ENCODE measurements around the gene MYO1B.

MYO1B gene

DNA sequence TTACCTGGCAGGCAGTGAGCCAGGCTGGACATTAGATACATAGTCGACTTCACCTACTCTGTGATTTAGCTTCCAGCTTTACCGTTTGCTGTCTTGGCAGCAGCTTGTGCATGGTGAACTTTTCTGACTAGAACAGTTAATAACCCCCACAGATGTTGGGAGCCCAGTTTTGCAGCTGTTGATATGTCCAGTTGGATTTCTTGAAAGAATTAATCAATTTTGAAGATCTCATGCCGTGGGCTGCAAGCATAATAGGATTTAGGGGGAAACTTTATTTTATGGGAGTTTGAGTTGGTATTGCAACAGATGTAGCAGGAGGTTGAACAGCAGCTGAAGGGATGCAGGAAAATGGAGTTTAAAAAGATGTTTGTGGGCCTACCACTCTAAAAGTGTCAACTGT, 13.8 kb downstream of the MYO1B start:
- no peak for DNase-seq

DNA sequence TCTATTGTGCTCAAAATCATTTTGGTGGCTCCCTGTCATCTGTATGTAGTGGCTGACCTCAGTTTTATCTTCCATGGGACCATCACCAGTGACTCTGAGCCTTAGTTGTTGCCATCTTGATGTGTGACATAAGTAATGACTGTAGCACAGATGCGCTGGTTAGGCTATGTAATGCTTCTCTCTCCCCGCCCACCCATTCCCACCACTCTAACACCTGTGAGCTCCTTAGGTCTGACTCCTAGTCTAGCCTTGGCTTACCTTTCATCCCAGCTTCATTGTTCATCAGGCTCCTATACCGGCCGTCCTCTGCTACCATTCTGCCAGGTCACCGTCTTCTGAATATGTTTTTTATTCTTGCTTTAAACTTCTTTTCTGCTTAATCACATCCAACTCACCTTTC, 17.2 kb downstream of the MYO1B start:
- no peak for DNase-seq

DNA sequence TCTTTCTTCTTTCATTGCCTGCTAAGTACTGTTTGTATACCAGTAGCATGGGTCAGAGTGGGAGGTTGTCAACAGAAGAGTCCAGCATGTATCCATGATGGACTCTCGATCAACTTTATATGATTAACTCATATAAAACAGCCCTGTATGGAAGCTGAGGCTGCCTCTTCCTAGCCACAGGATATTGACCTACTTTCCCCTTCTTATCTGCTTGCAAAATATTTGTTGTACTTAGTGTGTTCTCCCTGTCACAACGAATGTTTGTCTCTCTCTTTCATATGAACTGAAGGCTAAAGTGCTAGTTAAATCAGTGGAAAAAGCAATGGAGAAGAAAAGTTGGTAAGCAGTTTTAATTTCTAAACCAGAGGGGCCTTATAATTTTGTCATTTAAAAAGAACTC, 17.8 kb downstream of the MYO1B start:
- DNase-seq = no peak

DNA sequence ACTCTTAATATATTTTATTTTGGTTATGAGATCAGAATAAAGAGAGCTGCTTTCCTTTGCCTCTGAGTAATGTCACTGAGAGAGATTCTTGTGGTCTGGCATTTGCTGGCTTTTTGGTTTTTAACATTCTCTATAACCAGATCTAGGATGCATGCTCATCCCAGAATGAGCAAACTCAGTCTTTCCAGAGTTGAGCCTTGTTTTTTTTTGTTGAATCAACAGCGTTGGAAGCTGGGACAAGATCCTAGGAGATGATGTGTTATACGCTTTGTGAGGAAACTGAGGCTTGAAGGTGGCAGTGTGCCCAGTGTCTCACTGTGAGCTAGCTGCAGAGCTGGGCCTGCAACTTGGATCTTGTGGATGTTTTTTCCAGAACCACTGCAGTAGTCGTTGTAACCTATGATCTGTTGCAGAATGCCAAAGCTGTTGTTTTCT, 19.5 kb downstream of the MYO1B start:
- peak in 3 of 51 donors; percentile 4 to 7 (median 6) for DNase-seq

DNA sequence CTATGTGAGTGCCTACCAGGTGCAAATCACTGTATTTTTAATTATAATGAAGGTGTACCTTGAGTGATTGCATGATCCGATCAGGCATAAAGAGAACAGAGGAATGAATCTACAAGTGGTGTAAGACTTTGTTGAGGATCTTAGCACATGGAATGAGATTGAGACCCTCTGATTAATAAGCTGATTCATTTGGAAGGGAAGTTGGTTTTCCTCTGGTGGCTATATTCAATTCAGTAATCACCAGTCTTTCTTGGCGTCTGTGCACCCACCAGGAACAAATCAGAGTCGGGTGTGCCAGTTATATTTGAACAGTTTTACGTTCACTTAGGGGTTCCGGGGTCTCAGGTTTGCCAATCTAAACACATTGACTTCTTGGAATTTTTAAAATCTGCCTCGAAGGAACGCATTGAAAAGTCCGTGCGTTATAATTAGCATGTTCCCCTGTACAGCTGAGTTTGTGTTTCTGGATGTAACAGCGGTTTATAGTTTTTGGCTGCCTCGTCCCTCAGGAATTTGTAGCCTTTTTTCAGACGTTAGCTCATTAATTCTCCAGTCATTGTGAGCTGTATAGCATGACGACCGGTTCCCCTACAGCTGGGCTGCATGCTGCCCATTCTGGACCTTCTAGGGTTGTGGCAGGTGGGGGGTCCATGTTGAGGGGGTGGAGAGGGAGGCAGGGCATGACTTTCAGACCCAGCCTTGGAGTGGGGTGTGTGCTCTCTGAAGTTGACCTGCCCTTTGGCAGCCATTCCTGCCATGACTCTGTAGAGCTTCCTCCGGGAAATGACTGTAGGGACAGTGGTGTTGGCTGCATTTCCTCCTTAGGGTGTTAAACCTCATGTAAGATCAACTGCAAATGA, 20.3 kb downstream of the MYO1B start:
- DNase-seq = no peak

DNA sequence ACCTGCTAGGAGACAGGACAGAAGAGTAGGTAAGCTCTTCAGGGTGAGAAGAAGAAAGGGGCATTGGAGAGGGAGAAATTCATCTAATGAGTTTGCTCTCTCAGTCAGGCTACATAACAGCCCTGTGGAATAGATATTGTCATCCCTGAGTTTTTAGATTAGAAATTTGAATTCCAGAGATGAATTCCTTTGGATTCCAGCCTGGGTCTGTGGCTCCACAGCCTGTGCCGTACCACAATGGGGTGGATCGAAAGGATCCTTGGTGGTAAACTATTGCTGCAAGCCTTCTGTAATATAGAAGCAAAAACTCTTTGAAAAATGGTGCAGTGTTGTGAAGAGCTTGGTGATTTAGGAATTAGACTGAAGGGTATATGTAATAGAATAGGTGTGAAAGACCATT, 21.0 kb downstream of the MYO1B start:
- no peak for DNase-seq

DNA sequence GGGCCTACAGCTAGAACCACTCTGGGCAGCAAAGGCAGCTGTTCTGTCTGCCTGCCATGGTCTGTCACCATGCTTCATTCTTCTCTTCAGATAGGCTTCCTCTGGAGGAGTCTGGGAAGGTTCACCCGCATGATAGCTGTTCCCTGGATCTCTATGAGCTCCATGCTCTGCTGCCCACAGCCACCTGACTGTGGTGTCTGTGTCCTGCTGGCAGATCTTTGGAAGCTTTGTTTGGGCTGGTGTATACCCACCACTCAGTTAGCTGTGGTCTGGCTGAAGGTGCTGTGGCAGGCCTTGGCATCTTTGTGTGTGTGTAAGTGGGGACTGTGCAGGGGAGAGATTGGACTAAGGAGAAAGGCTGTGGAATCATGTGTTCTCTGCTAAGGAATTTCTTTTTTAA, 23.4 kb downstream of the MYO1B start:
- DNase-seq = no peak

DNA sequence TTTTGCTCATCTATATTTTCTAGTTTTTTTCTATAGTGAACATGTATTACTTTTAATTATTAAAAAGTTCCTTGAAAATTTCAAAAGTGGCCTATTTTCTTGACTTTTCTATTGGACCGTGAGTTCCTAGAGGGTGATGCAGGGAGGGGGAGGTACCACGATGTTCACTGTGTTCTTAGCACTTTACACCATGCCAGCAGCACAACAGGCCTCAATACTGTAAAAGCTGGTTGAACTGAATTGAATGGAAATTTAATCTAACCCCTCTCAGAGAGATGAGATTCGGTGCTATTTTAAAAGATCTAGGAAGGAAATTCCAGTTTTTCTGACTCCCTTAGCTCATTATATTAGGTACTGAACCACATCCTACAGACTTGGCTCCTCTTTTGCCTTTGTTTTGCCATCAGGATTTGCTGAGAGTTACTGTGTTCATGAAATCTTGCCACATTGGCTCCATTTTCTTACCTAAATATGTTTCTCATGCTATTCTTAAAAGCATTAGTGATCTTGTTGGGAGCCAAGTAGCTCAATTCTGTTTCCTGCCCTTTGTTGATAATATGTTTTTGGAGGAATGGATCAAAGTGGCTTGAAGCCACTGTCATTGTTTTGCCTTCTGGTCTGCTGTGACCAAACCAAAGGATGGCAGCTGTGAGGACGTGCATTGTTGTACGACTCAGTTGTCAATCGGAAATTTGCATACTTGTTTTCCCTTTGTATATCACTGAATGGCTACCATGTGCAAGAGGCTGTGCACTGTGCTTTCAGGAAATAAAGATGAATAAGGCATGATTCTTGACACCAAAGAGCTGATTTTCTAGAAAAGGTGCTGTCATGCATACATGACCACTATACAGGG, 25.3 kb downstream of the MYO1B start:
- DNase-seq = no peak

DNA sequence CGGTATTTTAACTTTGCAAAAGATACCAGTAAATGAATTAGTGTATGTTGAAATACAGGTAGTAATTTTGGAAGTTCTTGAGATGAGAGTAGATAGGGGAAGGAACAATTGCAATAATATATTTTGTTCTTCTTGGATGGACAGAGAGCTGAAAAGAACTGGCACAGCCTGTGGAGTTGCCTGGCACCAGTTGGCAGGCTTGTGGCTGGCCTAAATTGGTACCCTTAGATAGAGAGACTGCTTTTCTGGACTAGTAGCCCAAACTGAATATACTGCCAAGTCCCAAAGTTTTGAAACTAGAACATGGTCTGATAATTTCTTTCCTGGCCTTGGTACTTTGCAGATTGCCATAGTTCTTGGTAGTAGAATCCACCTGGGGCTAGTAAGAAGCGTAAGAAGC, 26.9 kb downstream of the MYO1B start:
- DNase-seq = no peak

DNA sequence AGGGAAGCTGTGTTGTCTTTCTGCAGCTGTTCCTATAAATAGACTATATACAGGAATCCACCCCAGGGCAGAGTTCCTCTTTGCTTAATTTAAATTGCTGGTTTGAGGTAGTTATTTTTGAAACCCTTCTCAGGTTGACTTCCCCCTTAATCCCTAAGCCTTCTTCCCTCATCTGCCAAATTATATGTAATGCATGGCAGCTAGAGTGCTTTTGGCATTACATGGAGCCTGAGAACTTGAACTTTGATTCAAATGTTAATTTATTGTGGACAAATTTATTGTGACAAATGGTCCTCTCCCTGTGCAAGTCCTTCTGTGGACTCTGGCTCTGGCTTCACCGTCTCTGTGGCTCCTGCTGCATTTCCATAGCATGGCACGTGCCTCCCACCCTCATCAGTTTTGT, 29.2 kb downstream of the MYO1B start:
- DNase-seq = no peak

DNA sequence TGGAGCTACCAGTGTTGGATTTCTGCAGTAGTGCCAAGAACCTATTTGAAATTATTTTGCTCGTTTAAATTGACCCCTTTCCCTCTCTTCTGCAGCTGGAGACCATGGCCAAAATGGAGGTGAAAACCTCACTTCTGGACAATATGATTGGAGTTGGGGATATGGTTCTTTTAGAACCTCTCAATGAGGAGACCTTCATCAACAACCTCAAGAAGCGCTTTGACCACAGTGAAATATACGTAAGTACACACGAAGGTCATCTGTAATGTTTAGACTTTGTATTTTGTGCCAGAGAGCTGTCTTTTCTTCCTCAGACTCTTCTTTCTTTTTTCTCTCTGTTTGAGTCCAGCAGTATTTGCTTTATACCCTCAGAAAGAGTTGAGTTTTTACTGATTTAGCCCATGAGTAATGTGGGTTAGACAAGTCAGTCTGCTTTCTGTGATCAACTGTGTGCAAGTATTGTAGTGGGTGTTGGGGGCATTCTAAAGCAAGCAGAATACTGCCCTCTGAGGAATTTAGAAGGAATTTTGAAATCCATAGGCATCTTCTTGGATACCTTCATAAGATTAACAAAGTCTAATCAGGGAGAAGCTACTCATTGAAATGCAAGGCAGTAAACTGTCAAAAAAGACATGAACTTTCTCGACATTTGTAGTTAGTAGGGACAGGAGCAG, 31.7 kb downstream of the MYO1B start:
- no peak for DNase-seq

DNA sequence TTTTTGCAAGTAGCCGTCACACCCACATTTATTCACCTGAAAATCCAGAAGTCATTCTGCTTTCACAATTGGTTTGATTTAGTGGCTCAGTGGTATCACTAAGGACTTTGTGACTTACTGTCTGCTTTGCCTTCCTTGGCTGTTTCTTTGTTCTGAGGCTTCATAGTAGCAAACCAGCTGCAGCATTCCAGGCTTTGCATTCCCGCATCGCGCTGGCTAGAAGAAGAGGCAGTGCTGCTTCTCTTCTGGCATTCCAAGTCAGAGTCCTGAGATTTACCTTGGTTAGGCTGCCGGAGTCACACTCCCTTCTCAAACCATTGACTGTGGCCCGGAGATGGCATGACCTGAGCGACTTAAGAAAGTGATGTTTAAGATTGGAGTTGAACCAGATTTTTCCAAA, 35.1 kb downstream of the MYO1B start:
- no peak for DNase-seq

DNA sequence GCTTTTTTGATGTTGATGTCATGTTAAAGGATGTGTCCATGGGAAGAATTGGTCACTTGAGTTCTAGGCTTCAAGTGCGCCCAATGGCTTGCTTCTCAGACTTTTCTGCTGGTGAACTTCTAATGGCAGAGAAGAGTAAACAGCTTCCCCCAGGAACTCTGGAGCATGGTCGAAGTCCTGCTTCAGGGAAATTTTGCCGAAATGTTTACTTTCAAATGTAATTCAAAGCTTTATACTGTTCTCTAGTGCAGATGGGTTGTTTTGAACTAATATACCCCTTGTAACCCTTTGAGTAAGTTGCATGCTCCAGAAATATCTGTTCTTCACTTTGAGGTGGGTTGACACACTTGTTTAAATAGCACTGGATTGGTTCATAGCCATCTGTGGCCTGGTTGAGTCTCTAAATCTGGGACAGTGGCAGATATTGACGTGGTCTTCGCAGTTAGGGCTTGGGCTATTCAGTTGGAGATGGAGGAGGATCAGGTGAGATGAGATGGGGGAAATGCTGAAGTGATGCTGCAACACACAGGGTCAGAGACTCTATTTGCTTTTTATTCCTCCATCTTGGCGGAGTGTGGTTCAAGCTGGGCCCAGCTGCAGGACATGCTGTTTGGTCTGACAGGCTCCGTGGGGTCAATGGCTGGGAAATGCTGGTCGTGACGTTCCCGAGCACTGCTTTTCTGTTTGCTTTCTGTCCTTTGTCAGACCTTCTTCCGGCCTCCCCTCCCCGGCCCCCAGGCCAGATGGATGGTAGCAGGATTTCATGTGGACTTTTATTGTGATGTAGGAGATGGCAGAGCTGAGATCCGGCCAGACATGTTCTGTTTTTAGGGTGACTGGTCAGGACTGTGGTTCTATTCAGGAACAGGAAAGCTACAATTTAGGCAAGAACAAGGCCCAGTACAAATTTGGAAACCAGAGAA, 35.9 kb downstream of the MYO1B start:
- no peak for DNase-seq

DNA sequence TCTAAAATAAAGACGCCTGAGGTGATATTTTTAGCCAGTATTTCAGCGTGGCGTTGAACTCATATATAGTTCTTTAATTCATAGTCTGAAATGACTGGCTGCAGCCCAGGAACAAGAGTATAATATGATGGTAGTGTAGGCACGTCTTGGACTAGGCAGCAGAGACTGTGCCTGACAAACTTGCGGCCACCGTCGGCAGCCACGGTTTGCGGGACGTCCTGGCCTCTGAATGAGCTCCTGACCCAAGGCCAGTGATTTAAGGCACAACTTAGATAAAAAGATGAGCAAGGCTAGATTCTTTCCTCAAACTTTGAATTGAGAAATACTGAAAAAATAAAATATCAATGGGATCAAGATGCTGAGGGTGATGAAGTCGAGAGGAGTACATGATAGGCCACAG, 40.0 kb downstream of the MYO1B start:
- DNase-seq = no peak

DNA sequence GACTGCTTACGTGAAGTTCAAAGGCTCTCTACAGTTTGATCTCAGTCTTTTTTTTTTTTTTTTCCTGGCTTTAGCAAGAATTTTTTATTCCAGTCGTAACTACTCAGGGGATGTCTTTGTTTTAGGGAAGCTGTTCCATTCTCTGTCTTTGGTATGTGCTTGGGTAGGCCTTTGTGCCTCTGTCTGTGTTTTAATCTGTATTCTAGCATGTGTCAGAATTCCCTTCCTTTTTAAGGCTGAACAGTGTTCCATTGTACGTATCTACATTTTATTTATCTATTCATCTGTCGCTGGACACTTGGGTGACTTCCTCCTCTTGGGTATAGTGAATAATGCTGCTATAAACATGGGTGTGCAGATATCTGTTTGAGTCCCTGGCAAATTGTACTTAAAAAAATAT, 42.6 kb downstream of the MYO1B start:
- no peak for DNase-seq

DNA sequence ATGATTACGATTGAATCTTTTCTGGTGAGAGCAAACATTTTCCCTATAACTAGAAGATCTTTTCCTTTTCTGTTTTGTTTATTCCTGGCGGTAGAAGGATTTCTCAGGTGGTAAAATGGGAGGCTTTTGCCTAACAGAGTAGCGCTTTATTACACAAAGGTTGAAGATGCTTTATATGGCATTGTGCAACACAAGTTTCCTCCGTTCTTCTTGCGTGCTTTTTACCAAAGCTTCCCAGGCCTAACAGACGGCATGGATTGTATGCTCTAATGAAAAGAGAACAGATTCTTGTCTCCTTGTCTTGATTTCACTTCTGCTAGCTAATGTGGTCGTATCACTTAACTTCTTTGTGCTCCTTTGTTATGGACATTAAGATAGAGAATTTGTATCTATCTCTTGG, 43.8 kb downstream of the MYO1B start:
- no peak for DNase-seq

DNA sequence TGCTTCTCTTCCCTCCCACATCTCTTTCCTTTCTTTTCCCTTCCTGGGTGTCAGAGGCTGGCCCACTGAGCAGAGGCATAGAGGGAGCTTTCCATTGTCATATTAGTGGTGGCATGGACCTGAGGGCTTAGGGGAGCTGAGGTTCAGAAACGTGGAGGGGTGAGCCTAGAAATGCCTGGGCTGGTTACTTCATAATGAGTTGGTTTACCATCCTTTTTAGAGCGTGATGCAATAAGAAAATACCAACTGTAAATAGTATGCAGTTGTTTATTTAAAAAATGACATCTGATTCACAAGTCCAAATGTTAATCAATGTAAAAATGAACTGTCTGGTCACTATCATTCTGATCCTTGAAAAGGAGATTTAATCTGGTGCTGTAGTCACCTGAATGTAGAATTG, 46.3 kb downstream of the MYO1B start:
- no peak for DNase-seq

DNA sequence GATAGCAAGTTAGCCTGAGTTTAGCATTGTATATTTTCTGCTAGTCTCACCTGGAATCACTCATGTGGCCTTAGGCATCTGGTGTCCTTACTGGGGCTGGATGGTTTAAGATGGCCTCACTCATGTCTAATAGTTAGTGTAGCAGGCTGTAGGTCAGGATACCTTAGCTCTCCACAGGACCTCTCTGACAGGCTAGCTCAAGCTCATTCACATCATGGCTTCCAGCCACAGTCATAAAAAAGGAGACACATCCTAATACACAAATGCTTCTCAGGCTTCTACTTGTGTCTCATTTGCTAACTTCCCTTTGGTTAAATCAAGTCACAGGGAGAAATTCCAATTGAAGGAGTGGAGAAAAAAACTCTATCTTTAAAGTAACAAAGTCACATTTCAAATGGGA, 47.7 kb downstream of the MYO1B start:
- DNase-seq = no peak

DNA sequence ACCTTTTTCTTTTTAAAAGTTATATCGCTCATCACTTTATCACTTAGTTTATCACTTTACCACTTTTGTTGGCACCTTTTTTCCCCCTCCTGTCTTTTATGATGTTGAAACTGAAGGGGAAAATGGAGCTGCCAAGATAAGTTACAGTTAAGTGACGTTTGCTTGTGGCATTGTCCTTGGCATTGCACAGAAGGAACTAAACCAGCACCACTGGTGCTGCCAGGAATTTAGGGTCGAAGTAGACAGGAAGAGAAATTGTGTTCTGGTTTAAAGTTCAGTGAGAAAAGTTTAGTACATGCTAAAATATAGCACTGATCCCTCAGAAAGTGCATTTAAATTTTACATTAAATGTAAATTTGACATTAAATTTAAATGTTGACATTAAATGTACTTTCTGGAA, 49.9 kb downstream of the MYO1B start:
- DNase-seq = no peak

DNA sequence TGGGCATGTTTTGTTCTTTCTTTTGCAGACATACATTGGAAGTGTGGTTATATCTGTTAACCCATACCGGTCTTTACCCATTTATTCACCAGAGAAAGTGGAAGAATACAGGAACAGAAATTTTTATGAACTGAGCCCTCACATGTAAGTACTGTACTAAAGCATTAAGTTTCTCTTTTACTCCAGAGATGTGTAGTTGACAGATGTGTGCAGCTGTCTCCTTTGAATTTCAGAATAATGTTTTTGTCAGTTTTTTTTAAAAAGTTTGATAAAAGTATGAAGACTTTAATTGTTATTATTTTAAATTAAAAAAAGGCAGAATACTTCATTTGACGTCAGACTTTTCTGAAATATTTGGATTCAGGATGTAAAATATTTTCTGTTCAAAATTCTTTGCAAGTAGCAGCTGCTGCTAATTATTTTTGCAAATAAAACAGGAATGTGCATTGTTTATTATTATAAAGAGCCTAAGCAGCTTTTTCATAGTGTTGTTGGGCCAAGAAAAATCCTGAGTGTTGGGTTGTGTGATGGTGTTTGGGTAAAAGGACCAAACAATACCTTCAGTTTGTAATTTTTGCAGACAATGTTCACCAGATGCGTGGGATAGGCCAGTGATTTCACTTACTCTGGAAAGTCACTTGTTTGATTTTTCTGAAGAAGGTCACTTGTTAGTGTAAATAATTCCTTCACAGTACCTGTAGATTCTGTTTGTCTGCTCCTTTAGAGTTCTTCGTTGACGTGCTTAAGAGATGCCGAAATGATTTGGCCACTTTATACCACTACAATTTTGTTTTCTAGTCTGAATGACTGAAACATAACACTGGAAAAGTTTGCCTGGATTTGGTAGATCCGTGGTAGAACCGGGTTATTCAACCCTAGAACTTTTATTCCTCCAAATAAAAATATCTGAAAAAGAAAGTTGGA, 51.1 kb downstream of the MYO1B start:
- DNase-seq = no peak
